Right lobe of liver (tissue), 4 donors: ENCODE measurements around the gene DPH1.

Source experiments
- CTCF ChIP-seq, 4 donors: fragments of 200-600 bp in 3 of 4; fragments of 450-650 bp in 1 of 4; IDR thresholded peaks; one replicate each; pipeline versions ENCODE4 v1.5.1 to v1.8.0; 2016 to 2022; ENCODE audit warnings: antibody characterized with exemption in 4 of 4, mild to moderate bottlenecking in 2 of 4
- POLR2A ChIP-seq: fragments of 450-650 bp; IDR thresholded peaks from one replicate; pipeline ENCODE4 v1.6.1; 2017; ENCODE audit warnings: antibody characterized with exemption, mild to moderate bottlenecking
- donor health status: DM: no; HTN: no; CAD: no.
- donor health status: DM: no; HTN: no; CAD: no.
- donor health status: DM: no; HTN: yes; CAD: no.

GRCh38 chr17:2067048-2067561 is 37.2 kb downstream of the DPH1 start:
- TF ChIP-seq POLR2A: no peak
- no peak for TF ChIP-seq CTCF (IDR thresholded peaks at IDR 0.05)
